ENCODE data around the gene HSPBP1.

The HSPBP1 gene

DNA sequence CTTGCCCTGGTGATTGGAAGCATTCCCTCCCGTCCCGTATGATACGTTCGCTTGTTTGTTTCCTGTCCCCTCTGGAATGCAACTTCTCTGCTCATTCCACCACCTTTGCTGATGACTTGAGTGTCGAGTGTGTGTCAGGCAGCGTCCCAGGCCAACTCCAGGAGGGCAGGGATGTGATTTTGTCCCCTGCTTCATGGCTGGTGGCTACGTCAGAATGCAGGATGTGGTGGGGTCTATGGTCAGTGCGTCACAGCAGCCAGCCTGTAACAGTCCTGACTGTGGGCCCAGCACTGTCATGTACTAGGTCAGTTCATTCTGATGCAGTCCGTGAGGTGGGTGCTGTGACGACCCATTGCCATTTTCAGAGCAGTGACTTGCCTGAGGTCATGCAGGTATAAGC lies 20.1 kb upstream of the HSPBP1 start:
- Mint-ChIP-seq H3K9me3 (no peaks in the 10 kb centered on the region), H3K4me3 (no peak overlapping the region), H3K36me3 (no peaks in the 10 kb centered on the region), H3K27ac (no peak overlapping the region), H3K4me1 (peaks cover 11% of the 10 kb centered on the region), H3K27me3 (peaks cover 27% of the 10 kb centered on the region)
- no peak for DNase-seq
- CTCF ChIA-PET: interaction anchor here (3.3 kb wide), 1 partner anchor 84 kb away, joined by 25 read pairs; the partner anchor contains the start of gene TMEM238

DNA sequence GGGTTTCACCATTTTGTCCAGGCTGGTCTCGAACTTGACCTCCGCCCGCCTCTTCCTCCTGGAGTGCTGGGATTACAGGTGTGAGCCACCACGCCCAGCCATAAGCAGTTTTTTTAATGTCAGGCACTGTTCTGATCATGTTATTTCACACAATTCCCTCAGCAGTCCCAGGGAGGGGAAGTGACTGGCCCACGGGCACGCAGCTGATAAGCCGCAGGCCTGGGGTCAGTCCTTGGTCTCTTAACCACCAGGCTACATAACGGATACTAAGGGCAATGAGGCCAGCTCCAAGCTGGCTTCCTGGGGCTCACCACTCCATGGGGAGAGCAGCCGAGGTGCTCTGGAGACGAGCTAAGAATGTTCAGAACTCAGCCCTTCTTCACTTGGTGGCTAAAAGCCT lies 17.4 kb upstream of the HSPBP1 start:
- Mint-ChIP-seq H3K4me3 (no peak overlapping the region), H3K4me1 (peaks cover 11% of the 10 kb centered on the region), H3K36me3 (no peaks in the 10 kb centered on the region), H3K27ac (no peak overlapping the region), H3K9me3 (no peaks in the 10 kb centered on the region), H3K27me3 (peaks cover 27% of the 10 kb centered on the region)
- CTCF ChIA-PET: no interaction called here
- no peak for DNase-seq

- DNase-seq: no peak
- Mint-ChIP-seq H3K4me3 (no peak overlapping the region), H3K36me3 (no peaks in the 10 kb centered on the region), H3K4me1 (peaks cover 9% of the 10 kb centered on the region), H3K27ac (no peak overlapping the region), H3K9me3 (no peaks in the 10 kb centered on the region), H3K27me3 (peaks cover 5% of the 10 kb centered on the region)
- CTCF ChIA-PET: interaction anchor here (0.6 to 1.3 kb wide), 2 partner anchors 9 to 84 kb away, joined by 3 read pairs; partner anchors contain the start of gene HSPBP1
Measured at GRCh38 chr19:55289117-55289796, 9.3 kb upstream of the HSPBP1 start.

DNA sequence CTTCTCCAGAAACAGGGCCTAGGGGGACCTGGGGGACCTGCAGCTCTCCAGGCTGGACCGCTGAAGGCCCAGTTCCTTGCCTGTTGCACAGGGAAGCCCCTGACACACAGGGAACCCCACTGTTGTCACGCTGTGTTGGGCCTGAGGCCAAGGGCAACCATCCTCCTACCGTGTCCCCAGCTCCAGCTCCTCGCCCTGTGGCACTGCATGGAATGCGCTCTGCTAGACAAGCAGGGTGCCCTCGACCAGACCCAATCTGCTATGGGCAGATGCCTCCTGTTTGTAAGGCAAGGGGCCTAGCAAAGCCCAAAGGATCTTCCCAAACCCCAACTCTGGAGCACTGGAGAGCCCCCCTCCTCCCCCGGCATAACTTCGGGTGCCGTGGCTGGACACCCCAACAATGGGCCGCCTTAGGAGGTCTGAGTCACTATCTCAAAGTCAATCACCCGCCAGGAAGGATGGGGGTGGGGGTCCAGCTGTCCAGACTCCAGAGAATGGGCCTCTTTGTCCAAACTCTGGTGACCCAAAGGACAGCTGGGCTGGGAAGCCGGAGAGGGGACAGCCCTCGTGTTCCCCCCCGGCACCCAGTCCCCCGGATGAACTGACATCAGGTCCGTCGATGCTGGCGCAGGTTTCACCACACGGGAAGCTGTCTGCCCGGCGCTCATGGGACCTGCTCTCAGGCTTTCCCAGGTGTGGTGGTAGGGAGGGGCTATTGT lies 7.6 kb upstream of the HSPBP1 start:
- peaks cover 18% of the 10 kb centered on the region for H3K27me3 Mint-ChIP-seq
- no peak overlapping the region for H3K27ac Mint-ChIP-seq
- H3K9me3 Mint-ChIP-seq: no peaks in the 10 kb centered on the region
- CTCF ChIA-PET: interaction anchor here (1.0 kb wide), 1 partner anchor 14 kb away, joined by 4 read pairs; no protein-coding TSS in a partner anchor
- H3K4me1 Mint-ChIP-seq: peaks cover 16% of the 10 kb centered on the region
- H3K4me3 Mint-ChIP-seq: no peak overlapping the region
- no peaks in the 10 kb centered on the region for H3K36me3 Mint-ChIP-seq
- no peak for DNase-seq

- Mint-ChIP-seq H3K4me3 (no peak overlapping the region), H3K27me3 (peaks cover 21% of the 10 kb centered on the region), H3K27ac (no peak overlapping the region), H3K36me3 (no peaks in the 10 kb centered on the region), H3K4me1 (peaks cover 20% of the 10 kb centered on the region), H3K9me3 (no peaks in the 10 kb centered on the region)
- no peak for DNase-seq
- CTCF ChIA-PET: no interaction called here
Measured at GRCh38 chr19:55285229-55285890, 5.5 kb upstream of the HSPBP1 start.

GRCh38 chr19:55284405-55285058 lies 4.6 kb upstream of the HSPBP1 start:
- H3K4me3 Mint-ChIP-seq: no peak overlapping the region
- H3K27me3 Mint-ChIP-seq: peaks cover 21% of the 10 kb centered on the region
- CTCF ChIA-PET: no interaction called here
- no peak overlapping the region for H3K27ac Mint-ChIP-seq
- peaks cover 28% of the 10 kb centered on the region for H3K4me1 Mint-ChIP-seq
- no peak for DNase-seq
- no peaks in the 10 kb centered on the region for H3K9me3 Mint-ChIP-seq
- H3K36me3 Mint-ChIP-seq: peaks cover 3% of the 10 kb centered on the region

- CTCF ChIA-PET: interaction anchor here (0.8 kb wide), 1 partner anchor 18 kb away, joined by 3 read pairs; no protein-coding TSS in a partner anchor
- peak; percentile 65 for DNase-seq
- H3K4me3 Mint-ChIP-seq: no peak within 1 kb of the TSS
Measured at GRCh38 chr19:55283548-55284377, 3.9 kb upstream of the HSPBP1 start, which contains the start of gene BRSK1. BRSK1 (plus strand) TSS chr19:55283997; CDS start chr19:55284443, 446 bp downstream.

GRCh38 chr19:55279340-55279739 lies 570 bp downstream of the HSPBP1 start:
- Mint-ChIP-seq H3K9me3 (no peaks in the 10 kb centered on the region), H3K4me3 (peak overlapping the region; percentile 97), H3K27ac (peak overlapping the region; percentile 93), H3K27me3 (peaks cover 16% of the 10 kb centered on the region), H3K36me3 (peaks cover 8% of the 10 kb centered on the region), H3K4me1 (peaks cover 46% of the 10 kb centered on the region)
- CTCF ChIA-PET: interaction anchor here (1.5 to 1.9 kb wide), 2 partner anchors 13 to 19 kb away, joined by 8 to 9 read pairs; partner anchors contain the start of gene PPP6R1
- DNase-seq: no peak

More at GRCh38 chr19:55283548-55284377, 3.9 kb upstream of the HSPBP1 start, which contains the start of gene BRSK1:
- H3K4me1 Mint-ChIP-seq: peaks cover 33% of the 10 kb centered on the region
- peaks cover 3% of the 10 kb centered on the region for H3K36me3 Mint-ChIP-seq
- peaks cover 21% of the 10 kb centered on the region for H3K27me3 Mint-ChIP-seq
- no peaks in the 10 kb centered on the region for H3K9me3 Mint-ChIP-seq
- H3K27ac Mint-ChIP-seq: no peak within 1 kb of the TSS

GRCh38 chr19:55278391-55279135 lies 1.3 kb downstream of the HSPBP1 start:
- H3K4me1 Mint-ChIP-seq: peaks cover 45% of the 10 kb centered on the region
- peaks cover 10% of the 10 kb centered on the region for H3K36me3 Mint-ChIP-seq
- peaks cover 13% of the 10 kb centered on the region for H3K27me3 Mint-ChIP-seq
- peak overlapping the region; percentile 19 for H3K27ac Mint-ChIP-seq
- DNase-seq: no peak
- CTCF ChIA-PET: no interaction called here
- H3K9me3 Mint-ChIP-seq: no peaks in the 10 kb centered on the region
- H3K4me3 Mint-ChIP-seq: peak overlapping the region; percentile 97

GRCh38 chr19:55277494-55277893 lies 2.4 kb downstream of the HSPBP1 start:
- peak overlapping the region; percentile 51 for H3K4me3 Mint-ChIP-seq
- H3K36me3 Mint-ChIP-seq: peaks cover 12% of the 10 kb centered on the region
- H3K4me1 Mint-ChIP-seq: peaks cover 39% of the 10 kb centered on the region
- peak overlapping the region; percentile 42 for H3K27ac Mint-ChIP-seq
- no peak for DNase-seq
- CTCF ChIA-PET: interaction anchor here (1.2 kb wide), 1 partner anchor 15 kb away, joined by 3 read pairs; no protein-coding TSS in a partner anchor
- H3K9me3 Mint-ChIP-seq: no peaks in the 10 kb centered on the region
- H3K27me3 Mint-ChIP-seq: peaks cover 3% of the 10 kb centered on the region

DNA sequence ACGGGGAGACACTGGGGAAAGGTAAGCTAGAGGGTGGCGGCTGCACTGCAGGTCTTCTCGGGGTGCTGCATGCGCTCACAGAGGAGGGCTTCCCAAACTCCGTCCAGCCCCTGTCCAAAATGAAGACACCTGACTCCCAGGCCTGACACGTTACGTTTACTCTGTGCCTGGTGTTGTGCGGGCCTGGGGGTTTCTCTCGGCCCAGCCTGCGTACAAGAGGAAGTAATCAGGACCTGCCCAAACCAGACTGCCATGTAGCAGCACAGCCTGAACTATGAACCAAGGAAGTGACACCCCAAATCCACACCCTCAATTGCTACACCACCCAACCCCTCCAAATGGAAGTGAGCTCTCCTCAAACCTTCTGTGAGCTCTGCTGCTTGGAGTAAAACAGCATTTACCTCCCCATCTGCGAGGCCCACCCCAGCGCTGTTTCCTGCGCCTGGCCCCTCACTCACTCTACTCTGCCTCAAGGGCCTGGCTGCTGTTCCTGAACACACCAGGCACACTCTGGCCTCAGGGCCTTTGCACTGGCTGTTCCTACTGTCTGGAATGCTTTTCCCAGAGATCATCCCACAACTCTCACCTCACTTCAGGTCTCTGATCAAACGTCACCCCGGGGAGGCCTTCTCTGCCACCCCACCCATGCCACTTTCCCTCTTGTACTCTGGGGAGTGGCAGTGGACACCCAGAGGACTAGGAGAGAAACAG lies 3.0 kb downstream of the HSPBP1 start:
- Mint-ChIP-seq H3K9me3 (no peaks in the 10 kb centered on the region), H3K36me3 (peaks cover 18% of the 10 kb centered on the region), H3K4me3 (peak overlapping the region; percentile 51), H3K27ac (peak overlapping the region; percentile 83), H3K27me3 (no peaks in the 10 kb centered on the region), H3K4me1 (peaks cover 37% of the 10 kb centered on the region)
- CTCF ChIA-PET: interaction anchor here (1.2 kb wide), 1 partner anchor 14 kb away, joined by 3 read pairs; no protein-coding TSS in a partner anchor
- DNase-seq: no peak
